ENCODE measurements around the gene ZACN.

The ZACN gene

GRCh38 chr17:76088041-76088867 is 9.3 kb downstream of the ZACN start:
- peak; percentile 61 for TF ChIP-seq CTCF (IDR thresholded peaks at IDR 0.05; ENCODE audit: low read depth, low read length)
- Histone ChIP-seq H3K9me3 (ENCODE audit: severe bottlenecking) (no peaks in the 10 kb centered on the region), H3K27ac (no peak overlapping the region), H3K36me3 (peaks cover 99% of the 10 kb centered on the region), H3K27me3 (ENCODE audit: insufficient read depth, low read depth, severe bottlenecking) (no peaks in the 10 kb centered on the region), H3K4me3 (ENCODE audit: low read depth, low read length) (no peak overlapping the region)
- DNase-seq = peak; percentile 63

GRCh38 chr17:76088868-76089576 is 10.0 kb downstream of the ZACN start:
- Histone ChIP-seq H3K27me3 (ENCODE audit: insufficient read depth, low read depth, severe bottlenecking) (no peaks in the 10 kb centered on the region), H3K36me3 (peaks cover 99% of the 10 kb centered on the region), H3K4me3 (ENCODE audit: low read depth, low read length) (no peak overlapping the region), H3K27ac (no peak overlapping the region), H3K9me3 (ENCODE audit: severe bottlenecking) (no peaks in the 10 kb centered on the region)
- no peak for DNase-seq
- TF ChIP-seq CTCF (IDR thresholded peaks at IDR 0.05; ENCODE audit: low read depth, low read length) = no peak

GRCh38 chr17:76089680-76090516 is 10.9 kb downstream of the ZACN start:
- Histone ChIP-seq H3K9me3 (ENCODE audit: severe bottlenecking) (no peaks in the 10 kb centered on the region), H3K27ac (no peak overlapping the region), H3K4me3 (ENCODE audit: low read depth, low read length) (no peak overlapping the region), H3K27me3 (ENCODE audit: insufficient read depth, low read depth, severe bottlenecking) (no peaks in the 10 kb centered on the region), H3K36me3 (peaks cover 99% of the 10 kb centered on the region)
- no peak for DNase-seq
- no peak for TF ChIP-seq CTCF (IDR thresholded peaks at IDR 0.05; ENCODE audit: low read depth, low read length)

- TF ChIP-seq CTCF (IDR thresholded peaks at IDR 0.05; ENCODE audit: low read depth, low read length) = no peak
- Histone ChIP-seq H3K9me3 (ENCODE audit: severe bottlenecking) (no peaks in the 10 kb centered on the region), H3K36me3 (peaks cover 99% of the 10 kb centered on the region), H3K27ac (no peak overlapping the region), H3K27me3 (ENCODE audit: insufficient read depth, low read depth, severe bottlenecking) (no peaks in the 10 kb centered on the region), H3K4me3 (ENCODE audit: low read depth, low read length) (no peak overlapping the region)
- no peak for DNase-seq
Observed at GRCh38 chr17:76090517-76091129, 11.6 kb downstream of the ZACN start.

GRCh38 chr17:76091526-76092286 is 12.7 kb downstream of the ZACN start:
- no peaks in the 10 kb centered on the region for H3K9me3 ChIP-seq (ENCODE audit: severe bottlenecking)
- no peak overlapping the region for H3K27ac ChIP-seq
- no peak overlapping the region for H3K4me3 ChIP-seq (ENCODE audit: low read depth, low read length)
- peaks cover 99% of the 10 kb centered on the region for H3K36me3 ChIP-seq
- DNase-seq = no peak
- TF ChIP-seq CTCF (IDR thresholded peaks at IDR 0.05; ENCODE audit: low read depth, low read length) = no peak
- no peaks in the 10 kb centered on the region for H3K27me3 ChIP-seq (ENCODE audit: insufficient read depth, low read depth, severe bottlenecking)
